ENCODE measurements around the gene PLCXD3.
"Not testable (repeated sequence)": the region's sequence is repeated elsewhere in the genome, so short reads cannot be mapped to it uniquely, and the experiment has no call there.

Gene PLCXD3

DNA sequence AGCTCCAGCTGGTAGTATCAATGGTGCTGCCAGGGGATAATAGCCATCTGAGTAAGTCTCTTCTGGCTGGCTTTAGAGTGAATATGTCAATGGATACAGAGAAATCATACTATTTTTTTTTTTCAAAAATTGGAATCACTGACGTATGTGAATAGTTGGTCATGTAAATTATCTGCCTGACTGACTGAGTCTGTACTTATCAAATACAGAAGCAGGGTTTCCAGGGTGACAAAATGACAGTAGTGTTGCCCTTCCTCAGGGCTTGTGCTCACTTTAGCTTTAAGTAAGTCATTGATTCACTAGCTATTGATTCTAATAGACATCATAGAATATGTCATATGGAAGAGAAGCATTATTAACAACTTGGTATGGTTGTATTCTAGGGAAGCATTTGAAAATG, 171.1 kb downstream of the PLCXD3 start:
- DNase-seq, result no peak

DNA sequence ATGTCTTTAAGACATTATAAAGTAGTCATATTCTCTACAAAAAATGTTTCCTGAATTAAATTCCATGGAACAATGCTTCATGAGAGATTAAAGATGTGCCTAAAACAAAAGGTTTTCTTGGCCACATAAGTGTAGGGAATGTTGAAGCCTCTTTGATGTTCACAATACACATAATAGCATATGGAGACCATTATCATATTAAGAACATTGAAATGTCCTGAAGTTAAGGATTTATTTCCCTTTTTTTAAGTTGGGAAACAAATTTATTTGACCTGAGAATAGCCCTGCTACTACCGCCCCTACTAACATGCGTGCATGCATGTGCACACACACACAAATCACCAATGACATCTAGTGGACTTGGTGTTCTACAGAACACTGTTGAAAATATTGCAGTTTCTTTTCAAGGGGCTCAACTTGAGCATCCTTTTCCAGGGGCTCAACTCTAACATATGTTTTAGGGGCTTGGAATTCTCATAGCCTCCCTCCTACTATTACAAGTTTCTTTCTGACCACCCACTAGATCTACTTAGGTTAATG, 172.2 kb downstream of the PLCXD3 start:
- no peak for DNase-seq

DNA sequence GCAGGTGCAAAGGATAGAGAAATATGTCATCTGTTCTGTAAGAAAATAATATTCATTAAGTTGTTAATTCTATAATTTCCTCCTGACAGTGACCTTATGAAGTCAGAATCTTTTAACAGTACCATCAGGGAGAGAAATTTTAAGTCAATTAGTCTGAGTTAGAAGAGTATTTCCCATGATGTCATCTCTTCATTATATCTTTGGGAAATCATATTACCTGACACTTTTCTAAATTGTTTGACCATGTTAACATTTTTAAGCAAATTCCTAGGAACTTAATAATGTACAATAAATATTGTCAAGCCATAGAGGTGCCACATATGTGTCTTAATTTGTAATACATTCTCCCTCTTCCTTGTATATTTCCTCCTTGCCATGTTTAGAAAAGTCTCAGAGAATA, 172.7 kb downstream of the PLCXD3 start:
- DNase-seq, result no peak

- no peak for DNase-seq
Observed at GRCh38 chr5:41337216-41337615, 173.2 kb downstream of the PLCXD3 start.

DNA sequence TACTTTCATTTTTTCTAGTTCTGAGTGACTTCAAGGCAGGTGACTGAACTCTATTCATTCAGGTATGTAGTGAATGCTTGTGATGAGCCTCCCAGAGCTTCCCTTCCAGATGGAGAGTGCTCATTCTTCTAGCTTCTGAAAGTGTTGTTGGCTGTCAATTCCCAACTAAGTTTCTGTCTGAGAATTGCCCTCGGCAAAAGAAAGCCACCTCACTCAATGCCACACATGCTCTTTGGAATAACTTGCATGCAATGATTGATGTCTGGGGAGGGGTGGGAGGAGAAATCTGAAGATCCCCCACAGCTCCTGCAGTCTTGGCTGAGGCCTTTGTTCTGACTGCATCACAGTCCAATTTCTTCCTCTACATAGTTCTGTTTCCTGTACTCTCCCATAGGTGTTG, 173.9 kb downstream of the PLCXD3 start:
- DNase-seq, result no peak

- DNase-seq, result no peak
Observed at GRCh38 chr5:41335596-41336181, 174.7 kb downstream of the PLCXD3 start.

DNA sequence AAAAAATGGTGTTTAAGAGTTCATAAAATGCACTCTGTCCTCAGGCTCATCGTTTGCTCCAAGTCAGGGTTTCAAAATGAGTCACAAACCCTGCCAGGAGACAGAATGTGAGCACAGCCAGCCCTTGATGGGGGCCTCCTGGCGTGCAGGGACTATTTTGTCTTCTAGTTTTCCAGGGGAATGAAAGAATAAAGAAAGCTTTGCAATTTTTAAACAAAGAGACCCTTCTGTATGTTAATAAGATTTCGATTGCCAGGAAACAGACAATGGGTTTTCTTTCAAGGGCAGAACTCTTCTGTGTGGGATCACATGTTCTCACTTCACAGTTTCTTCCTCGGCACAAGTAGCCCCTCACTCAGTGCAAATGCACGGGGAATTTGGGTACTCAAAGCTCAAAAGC, 175.6 kb downstream of the PLCXD3 start:
- DNase-seq, result no peak

DNA sequence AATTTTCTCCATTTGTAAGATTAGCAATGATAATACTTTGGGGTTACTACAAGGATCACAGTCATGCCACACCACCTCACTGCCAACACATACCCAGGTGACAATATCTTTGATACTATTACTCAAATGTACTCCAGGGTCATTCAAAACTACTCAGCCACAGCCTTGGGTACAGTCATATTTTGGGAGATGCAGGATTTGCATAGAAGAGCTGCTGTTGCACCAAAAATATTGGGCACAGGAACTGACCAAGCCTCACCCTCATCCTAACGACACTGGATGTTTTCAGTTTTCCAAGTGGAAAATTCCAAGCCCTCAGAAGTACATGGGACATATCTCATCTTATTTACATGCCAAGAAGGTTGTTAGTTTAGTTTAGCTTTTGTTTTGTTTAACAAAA, 176.2 kb downstream of the PLCXD3 start:
- DNase-seq, result no peak

DNA sequence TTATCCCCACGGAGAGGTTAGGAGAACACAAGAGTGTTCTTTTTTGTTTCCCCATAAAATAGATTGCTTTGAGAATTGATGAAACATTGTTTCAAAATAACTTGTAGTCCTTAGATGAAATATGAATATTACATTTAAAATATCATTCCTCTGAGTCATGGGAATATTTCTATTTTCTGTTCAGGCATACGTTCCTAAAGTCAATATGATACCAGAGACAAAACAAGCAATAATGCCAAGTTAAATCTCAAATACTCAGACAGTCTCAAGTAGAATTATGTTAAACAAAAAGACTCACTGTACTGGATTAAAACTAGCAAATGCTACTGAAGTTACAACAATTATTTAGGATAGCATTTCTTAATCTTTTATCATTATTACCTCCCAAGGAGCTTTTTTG, 185.3 kb downstream of the PLCXD3 start:
- no peak for DNase-seq

GRCh38 chr5:41322826-41323225, 187.6 kb downstream of the PLCXD3 start:
- not testable (repeated sequence) for DNase-seq

GRCh38 chr5:41312478-41313060, 197.8 kb downstream of the PLCXD3 start:
- no peak for DNase-seq

DNA sequence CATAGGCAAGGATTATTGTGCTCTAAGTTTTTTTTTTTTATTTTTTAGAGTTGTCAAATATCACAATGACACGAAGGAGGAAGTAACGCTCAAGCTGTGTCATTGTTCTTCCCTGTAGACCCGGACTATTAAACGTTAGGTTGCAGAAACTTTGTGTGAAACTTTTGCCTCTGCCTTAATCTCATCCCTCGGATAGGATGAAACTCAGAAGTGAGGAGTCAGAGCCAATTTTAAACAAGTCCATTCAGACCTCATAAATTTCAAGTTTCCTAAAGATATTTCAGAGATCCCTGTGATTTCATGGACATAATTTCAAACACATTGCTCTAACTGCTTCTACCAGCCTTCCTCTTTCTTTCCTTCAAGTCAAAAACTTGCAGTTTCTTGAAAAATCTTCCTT, 198.3 kb downstream of the PLCXD3 start:
- DNase-seq, result no peak

- DNase-seq, result no peak
Observed at GRCh38 chr5:41309275-41309674, 201.1 kb downstream of the PLCXD3 start.

- DNase-seq, result no peak
Observed at GRCh38 chr5:41306005-41306404, 204.4 kb downstream of the PLCXD3 start.

DNA sequence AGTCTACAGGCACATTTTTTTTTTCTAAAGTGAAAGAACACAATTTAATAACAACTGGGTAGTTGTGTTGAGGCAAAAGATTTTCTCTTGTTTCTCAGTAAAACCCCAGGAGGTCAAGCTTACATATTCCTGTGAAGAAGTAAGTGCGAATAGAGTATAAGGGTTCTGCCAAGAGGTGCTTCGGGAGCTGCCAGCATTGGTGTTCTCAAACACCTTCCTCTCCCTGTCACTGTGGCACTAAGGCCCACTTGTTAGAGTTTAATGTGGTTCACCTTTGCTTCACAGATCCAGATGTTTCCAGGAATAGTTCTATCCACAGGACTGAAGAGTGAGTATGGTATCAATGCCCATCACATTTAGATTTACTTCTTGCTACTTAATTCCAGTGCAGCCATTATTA, 205.3 kb downstream of the PLCXD3 start:
- DNase-seq, result no peak

GRCh38 chr5:41296066-41296465, 214.3 kb downstream of the PLCXD3 start:
- no peak for DNase-seq

DNA sequence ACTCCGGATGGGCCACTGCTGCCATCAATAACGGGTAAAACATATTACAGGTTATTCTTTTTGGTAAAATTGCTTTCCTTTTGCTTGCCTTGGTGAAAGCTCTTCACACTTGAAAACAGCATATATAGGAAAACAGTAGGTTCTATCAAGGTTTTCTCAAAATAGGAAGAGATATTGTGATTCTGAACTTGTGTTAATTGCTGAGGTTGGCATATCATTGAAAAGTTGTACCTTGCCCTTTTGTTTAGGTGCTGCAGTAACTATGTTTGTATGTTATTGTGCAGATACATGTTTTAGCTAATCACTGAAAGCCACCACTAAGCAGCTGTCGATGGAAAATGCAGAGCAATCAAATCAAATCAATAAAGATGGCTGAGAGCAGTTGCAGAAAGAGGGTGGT, 219.1 kb downstream of the PLCXD3 start:
- DNase-seq, result no peak

DNA sequence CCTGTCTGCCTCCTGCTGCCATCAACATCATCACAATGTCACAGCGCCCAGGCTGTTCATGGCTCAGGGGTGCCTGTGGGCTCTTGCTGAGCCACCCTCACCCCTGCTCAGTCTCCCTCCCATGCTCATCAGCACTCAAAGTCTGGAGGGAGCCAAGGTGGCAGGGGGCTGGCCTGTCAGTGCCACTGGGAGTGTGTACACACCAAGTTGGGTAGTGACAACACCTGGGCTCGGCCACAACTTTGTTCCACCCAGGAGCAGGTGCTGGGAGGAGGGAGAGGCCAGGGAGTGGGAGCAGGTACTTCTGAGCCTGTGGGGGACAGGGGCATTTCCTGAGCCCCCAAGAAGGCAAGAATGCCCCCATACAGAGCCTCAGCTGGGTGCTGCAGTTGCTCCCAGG, 219.6 kb downstream of the PLCXD3 start:
- DNase-seq, result no peak

DNA sequence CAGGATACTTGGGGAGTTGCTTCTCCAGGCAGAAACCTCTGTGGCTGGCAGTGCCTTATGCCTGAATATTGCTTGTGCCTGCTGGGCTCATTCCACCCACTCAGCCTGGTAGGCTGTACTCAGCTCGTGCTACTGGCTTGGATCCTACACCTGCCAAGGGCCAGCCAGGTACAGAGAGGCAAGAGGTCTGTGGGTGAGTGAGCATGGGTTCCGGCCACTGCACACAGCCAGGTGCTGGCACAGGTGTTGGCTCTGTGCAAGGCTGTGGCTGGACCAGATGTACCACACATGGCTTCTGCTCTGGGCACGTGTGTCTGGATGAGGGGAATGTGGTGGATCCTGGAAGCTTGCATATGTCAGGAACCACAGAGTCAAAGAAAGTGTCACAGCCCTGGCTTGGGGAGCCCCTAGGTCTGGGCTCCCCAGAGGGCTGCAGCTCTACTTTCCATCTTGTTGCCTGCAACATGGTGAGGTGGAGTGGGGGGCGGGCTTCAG, 220.4 kb downstream of the PLCXD3 start:
- no peak for DNase-seq

- DNase-seq, result no peak
Observed at GRCh38 chr5:41286696-41287095, 223.7 kb downstream of the PLCXD3 start.

GRCh38 chr5:41286165-41286564, 224.2 kb downstream of the PLCXD3 start:
- DNase-seq, result no peak

- DNase-seq, result no peak
Observed at GRCh38 chr5:41284938-41285337, 225.5 kb downstream of the PLCXD3 start.

- no peak for DNase-seq
Observed at GRCh38 chr5:41281215-41281810, 229.1 kb downstream of the PLCXD3 start.

GRCh38 chr5:41279040-41279439, 231.4 kb downstream of the PLCXD3 start:
- no peak for DNase-seq

All from SHP77 (cell line).